GM04504 (cell line): ENCODE measurements around the gene PTPRG.

Source experiments
- DNase-seq: peaks from one replicate; pipeline ENCODE4 v3.0.0-alpha.2; 2012; ENCODE audit warnings: low read depth

The PTPRG gene

DNA sequence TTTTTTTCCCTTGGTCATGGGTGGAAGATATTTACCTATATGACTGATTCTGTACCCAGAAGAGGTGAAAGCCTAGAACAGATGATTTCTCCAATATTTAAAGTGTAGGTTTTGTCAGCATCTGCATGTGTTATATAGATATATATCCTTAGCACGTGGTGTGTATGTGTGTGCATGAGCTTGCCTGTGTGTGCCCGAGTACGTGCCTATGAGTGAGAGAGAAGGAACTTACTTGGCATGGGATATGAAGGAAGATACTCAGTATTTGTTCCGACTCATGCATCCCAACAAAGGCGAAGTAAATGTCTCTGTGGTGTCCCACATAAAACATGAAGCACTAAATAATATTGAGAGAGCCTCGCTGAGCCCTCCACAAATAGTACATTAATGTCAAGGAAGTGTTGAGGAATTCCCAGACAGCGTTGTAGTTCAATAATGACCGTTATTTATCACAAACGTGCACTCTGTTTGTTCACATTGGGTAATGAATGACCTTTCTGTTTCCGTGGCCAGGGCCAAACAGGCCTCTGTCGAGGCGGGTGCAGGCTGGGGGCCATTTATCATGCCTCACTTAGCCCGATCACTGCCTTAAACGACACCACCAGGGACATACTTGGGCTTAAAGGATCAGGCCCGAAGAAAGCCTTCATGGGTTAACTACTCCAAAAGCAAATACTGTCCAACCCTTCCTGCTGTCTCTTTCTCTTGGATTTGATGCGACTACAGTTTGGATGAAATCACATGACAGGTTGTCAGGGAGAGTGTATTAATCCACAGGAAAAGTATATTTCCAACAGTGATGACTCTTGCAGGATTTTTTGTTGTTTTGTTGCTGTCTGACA, 267.7 kb downstream of the PTPRG start:
- no peak for DNase-seq

- no peak for DNase-seq
These were observed 268.5 kb downstream of the PTPRG start for GRCh38 chr3:61829722-61830350.

- no peak for DNase-seq
These were observed 270.6 kb downstream of the PTPRG start for GRCh38 chr3:61831973-61832372.

GRCh38 chr3:61832375-61833229, 271.2 kb downstream of the PTPRG start:
- no peak for DNase-seq

DNA sequence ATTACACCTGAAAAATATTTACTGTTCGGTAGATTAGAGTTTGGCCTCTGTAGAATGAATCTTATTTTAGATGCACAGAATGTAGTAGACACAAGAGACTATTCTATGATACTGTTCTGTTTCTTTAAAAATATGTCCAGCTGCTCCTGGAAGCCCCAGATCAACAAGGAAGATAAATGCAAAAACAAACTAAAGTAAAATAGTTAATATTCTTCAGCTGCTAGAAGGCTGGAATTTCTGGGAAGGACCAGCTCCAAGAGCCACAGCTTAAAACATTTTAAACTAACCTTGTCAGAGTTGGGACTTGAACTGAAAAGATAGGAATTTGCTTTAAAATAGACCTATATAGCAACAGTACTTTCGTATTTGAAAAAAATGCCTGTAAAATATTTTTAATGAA, 277.9 kb downstream of the PTPRG start:
- DNase-seq = no peak

DNA sequence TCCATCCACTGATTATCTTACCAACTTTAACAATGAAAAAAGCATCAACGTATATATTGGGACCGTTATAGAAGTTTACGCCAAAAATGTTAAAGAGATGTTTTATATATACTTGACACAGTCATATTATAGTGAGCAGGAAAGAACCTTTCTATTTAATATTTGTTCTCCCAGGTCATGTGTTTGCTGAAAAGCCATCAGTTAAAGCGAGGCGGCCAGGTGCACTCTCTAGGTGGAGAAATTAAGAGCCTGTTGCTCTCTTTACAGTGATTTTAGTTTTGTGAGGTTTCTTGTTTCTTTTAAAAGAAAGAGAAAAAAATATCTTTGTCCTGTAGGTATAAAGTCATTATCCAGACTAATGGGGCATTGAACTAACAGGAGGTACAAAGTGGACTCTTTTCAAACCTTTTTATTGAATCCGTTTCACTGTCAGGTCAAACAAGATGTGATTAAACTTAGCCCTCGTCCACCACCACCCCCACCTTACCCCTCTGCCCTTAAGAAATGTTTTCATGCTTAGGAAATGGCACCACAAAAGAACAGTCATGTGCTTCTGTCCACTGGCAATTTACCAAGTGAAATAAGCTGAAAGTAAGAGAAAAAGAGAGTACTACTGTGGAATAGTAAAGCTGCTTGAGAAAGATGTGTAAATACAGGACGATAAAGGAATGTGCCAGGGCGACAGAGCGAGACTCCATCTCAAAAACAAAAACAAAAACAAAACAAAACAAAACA, 279.9 kb downstream of the PTPRG start:
- no peak for DNase-seq

- no peak for DNase-seq
These were observed 280.6 kb downstream of the PTPRG start for GRCh38 chr3:61841988-61842387.

- DNase-seq = no peak
These were observed 283.0 kb downstream of the PTPRG start for GRCh38 chr3:61844346-61844745.

- DNase-seq = no peak
These were observed 285.1 kb downstream of the PTPRG start for GRCh38 chr3:61846488-61846887.

DNA sequence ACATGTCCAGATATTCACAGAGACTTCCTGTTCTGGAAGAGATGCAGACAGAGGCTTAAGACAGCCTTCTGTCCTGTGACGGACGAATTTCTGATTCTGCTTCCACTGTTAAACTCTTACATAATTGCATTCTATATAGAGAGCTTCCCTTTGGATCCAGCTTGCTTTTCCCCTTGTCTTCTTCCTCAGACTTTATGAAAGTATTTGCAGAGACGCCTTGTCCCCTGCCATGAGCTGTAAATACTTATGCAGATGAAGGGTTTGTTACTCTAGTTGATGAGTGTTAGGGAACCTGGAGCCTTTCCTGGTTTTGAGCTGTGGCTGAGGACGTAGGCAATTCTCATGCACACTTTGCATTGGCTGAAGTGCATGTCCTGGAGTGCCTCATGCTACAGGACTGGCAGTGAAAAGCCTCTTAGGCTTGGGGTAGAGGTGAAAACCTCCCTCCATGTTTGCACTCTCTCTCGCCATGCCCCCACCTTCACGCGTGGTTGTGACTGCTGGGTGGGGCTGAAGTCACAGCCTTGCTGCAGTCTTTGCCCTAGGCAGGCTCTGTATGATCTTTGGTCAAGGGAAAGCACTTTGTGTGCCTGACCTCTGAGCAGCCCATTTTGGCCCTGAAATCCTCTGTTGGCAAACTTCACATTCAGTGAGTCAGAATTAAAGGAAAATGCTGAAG, 286.6 kb downstream of the PTPRG start:
- DNase-seq = peak; percentile 28

DNA sequence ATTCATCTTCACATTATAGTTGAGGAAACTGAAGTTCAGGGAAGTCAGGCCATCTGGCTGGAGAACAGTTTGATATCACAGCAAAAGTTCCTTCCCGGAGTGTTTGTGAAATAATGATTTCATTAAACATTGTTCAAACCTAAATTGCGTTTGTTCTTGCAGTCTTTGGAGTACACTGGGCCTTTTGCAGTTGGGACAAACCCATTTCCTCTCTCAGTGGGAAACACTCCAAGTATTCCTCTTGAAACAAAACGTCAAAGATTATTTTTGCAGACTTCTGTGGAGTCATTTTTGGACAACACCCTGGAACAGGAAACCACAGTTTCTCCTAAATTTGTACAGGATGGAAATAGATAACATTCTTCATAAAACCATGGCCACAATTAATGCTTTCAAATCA, 287.5 kb downstream of the PTPRG start:
- peak; percentile 67 for DNase-seq

GRCh38 chr3:61853912-61854311, 292.5 kb downstream of the PTPRG start:
- DNase-seq = no peak

GRCh38 chr3:61855211-61855610, 293.8 kb downstream of the PTPRG start:
- DNase-seq = no peak

DNA sequence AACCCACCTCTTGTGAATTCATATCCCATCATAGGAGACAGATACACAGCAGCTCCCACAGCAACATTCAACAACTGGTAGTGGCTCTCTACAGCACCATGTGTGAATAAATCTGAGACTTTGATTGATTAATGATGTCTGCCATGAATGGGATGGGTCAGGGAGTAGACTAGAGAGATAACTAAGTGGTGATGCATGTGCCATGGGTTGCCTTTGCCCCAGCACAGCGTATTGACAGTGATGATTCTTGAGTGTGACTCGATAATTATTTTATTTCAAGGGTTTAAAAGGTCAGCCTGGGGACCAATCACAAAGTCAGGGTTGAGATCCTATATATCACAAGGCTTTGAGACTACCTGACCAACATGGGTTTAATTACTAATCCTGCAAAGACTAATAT, 295.9 kb downstream of the PTPRG start:
- DNase-seq = no peak

DNA sequence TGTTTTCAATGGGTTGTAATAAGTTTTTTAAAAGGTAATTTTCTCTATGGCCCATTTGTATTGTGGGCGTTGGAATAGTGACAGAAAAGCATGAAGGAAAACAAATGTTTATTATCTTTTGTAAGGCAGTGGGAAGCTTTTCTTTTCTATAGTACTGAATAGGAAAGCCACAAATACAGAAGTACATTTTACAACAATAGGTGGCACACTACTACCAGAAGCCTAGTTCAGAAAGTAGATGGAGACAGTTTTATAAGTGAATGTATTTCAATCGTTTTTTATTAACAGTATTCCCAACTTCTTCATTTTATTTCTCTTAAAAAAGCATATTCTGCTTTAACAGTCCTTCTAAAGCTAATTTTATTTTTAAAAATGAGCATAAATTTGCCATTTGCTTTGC, 296.7 kb downstream of the PTPRG start:
- no peak for DNase-seq

DNA sequence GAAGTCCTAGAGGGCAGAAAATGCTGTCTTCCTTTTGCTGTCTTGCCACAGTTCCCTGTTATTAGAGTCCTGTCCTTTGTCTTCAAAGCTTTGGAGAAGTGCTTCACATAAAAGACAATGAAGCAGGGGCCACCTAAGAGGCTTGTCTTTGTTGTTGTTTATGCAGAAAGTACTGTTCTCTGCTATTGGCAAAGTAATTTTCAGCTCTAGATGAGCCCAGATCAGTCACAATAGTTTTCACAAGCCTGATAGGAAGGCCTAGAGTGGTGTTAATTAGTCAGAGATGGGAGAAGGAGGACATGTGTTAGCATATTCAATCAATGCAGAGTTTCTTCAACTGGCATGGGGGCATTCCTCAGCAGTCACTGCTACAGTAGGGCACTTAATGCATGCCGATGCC, 300.0 kb downstream of the PTPRG start:
- no peak for DNase-seq

DNA sequence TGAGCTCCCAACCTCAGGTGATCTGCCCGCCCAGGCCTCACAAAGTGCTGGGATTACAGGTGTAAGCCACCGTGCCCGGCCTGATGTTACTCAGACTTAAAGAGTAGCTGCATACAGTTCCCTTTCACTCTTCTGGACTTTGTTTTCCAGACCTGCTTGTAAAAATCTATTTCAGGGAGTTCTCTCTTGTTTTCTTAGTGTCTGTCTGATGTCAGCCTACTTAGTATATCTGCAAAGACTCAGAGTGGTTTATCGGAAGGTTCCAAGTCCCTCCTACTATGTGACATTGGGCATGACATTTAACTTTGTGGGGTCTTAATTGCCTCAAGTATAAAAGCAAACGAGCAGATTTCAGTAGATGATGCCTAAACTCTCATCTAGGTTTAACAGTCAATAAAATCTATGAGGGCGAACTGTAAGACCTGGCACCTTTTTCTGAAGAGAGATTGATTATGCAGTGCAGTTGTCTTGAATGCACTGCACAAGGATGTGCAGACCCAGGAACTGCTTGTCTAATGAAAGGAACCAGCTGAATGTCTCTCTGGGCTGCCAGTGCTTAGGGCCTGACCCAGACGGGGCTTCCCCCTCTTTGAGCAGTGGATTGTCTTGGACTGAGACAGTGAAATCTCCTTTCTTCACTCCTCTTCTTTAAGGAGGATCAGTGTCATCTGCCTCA, 301.4 kb downstream of the PTPRG start:
- DNase-seq = no peak

DNA sequence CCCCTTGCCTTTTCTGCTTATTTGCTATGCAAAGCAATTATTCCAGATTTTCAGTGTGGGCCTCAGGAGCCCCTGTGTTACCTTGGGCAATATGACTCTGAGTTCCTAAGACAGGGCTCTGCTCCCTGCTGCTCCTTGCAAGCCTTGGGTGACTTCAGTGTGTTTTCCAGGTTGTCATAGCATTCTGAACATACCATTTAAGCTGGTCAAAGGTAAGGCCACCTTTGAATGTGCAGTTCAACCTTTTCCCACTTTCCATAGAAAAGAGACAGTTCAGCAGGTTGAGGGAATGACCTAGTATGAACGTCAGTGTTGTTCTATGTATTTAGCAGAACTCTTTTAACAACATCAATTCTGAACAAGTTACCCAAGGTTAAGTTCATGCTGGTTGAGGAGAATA, 302.2 kb downstream of the PTPRG start:
- no peak for DNase-seq

- DNase-seq = no peak
These were observed 303.5 kb downstream of the PTPRG start for GRCh38 chr3:61864886-61865285.

DNA sequence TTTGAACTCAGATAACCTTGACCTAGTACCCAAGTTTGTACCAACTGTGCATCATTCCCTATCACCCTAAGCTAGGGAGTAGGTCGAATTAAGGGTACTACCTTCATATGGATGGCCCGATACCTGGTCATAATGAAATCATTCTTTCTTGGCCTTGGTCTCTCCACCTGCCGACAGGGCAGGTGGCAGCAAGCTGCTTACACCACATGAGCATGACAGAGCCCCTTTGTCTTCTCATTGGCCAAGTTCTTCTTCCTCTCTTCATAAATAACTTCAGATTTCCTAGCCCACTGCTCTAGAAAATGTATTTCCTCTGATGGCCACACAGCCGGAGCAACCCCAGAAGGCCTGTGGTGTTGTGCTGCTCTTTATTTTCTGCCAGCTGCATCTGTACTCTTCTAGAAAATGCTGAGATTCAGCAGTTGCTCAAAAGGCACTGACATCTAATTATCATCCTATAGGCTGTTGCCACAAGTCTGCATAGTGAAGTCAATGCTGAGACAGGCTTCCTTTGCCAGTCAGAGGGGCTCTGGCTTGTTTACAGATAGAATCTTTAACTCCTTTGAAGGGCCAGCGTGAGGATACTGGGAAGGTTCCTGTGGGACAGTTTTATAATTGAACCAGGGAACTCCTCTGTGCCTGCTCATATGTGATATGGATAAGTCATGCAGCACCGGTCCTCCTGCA, 304.2 kb downstream of the PTPRG start:
- no peak for DNase-seq
